ENCODE data around the gene SPATA33.
"Not testable (repeated sequence)": the region's sequence is repeated elsewhere in the genome, so short reads cannot be mapped to it uniquely, and the experiment has no call there.

The SPATA33 gene

GRCh38 chr16:89685916-89686315, 28.3 kb downstream of the SPATA33 start:
- DNase-seq, result no peak
- H3K27ac ChIP-seq (ENCODE audit: insufficient read depth, low read length, poor library complexity, severe bottlenecking), result no peak overlapping the region
- no peaks in the 10 kb centered on the region for H3K27me3 ChIP-seq (replicated peaks; ENCODE audit: control insufficient read depth, insufficient read depth, low read length, poor library complexity, severe bottlenecking)
- peaks cover 5% of the 10 kb centered on the region for H3K36me3 ChIP-seq (ENCODE audit: control insufficient read depth, insufficient read depth, low read length)
- H3K4me1 ChIP-seq (ENCODE audit: control insufficient read depth, insufficient read depth, low read length, poor library complexity, severe bottlenecking), result peaks cover 7% of the 10 kb centered on the region
- no peaks in the 10 kb centered on the region for H3K9me3 ChIP-seq (ENCODE audit: control insufficient read depth, low read length)
- peak overlapping the region; percentile 95 for H3K4me3 ChIP-seq (ENCODE audit: insufficient read depth, low read depth, low read length, poor library complexity, severe bottlenecking)

- Histone ChIP-seq H3K27me3 (replicated peaks; ENCODE audit: control insufficient read depth, insufficient read depth, low read length, poor library complexity, severe bottlenecking) (no peaks in the 10 kb centered on the region), H3K9me3 (ENCODE audit: control insufficient read depth, low read length) (no peaks in the 10 kb centered on the region), H3K27ac (ENCODE audit: insufficient read depth, low read length, poor library complexity, severe bottlenecking) (peak within 1 kb of the TSS; percentile 93), H3K4me1 (ENCODE audit: control insufficient read depth, insufficient read depth, low read length, poor library complexity, severe bottlenecking) (peaks cover 7% of the 10 kb centered on the region), H3K4me3 (ENCODE audit: insufficient read depth, low read depth, low read length, poor library complexity, severe bottlenecking) (peak within 1 kb of the TSS; percentile 95), H3K36me3 (ENCODE audit: control insufficient read depth, insufficient read depth, low read length) (peaks cover 11% of the 10 kb centered on the region)
- DNase-seq, result peak; percentile 79 to 87 (median 84)
Observed at GRCh38 chr16:89686520-89687091, 29.0 kb downstream of the SPATA33 start, which contains the start of gene CDK10. TSS of gene CDK10 (plus strand) at chr16:89686689. CDS start at chr16:89686711, 22 bp downstream.

GRCh38 chr16:89687092-89687940, 29.7 kb downstream of the SPATA33 start:
- DNase-seq, result peak in 1 of 3 donors; percentile 16
- H3K27ac ChIP-seq (ENCODE audit: insufficient read depth, low read length, poor library complexity, severe bottlenecking), result peak overlapping the region; percentile 93

GRCh38 chr16:89688395-89688794, 30.8 kb downstream of the SPATA33 start:
- H3K27ac ChIP-seq (ENCODE audit: insufficient read depth, low read length, poor library complexity, severe bottlenecking), result no peak overlapping the region
- no peaks in the 10 kb centered on the region for H3K9me3 ChIP-seq (ENCODE audit: control insufficient read depth, low read length)
- H3K36me3 ChIP-seq (ENCODE audit: control insufficient read depth, insufficient read depth, low read length), result peaks cover 23% of the 10 kb centered on the region
- DNase-seq, result no peak
- peaks cover 7% of the 10 kb centered on the region for H3K4me1 ChIP-seq (ENCODE audit: control insufficient read depth, insufficient read depth, low read length, poor library complexity, severe bottlenecking)
- no peaks in the 10 kb centered on the region for H3K27me3 ChIP-seq (replicated peaks; ENCODE audit: control insufficient read depth, insufficient read depth, low read length, poor library complexity, severe bottlenecking)
- H3K4me3 ChIP-seq (ENCODE audit: insufficient read depth, low read depth, low read length, poor library complexity, severe bottlenecking), result no peak overlapping the region

More at GRCh38 chr16:89687092-89687940, 29.7 kb downstream of the SPATA33 start:
- H3K27me3 ChIP-seq (replicated peaks; ENCODE audit: control insufficient read depth, insufficient read depth, low read length, poor library complexity, severe bottlenecking), result no peaks in the 10 kb centered on the region
- peaks cover 7% of the 10 kb centered on the region for H3K4me1 ChIP-seq (ENCODE audit: control insufficient read depth, insufficient read depth, low read length, poor library complexity, severe bottlenecking)
- peak overlapping the region; percentile 95 for H3K4me3 ChIP-seq (ENCODE audit: insufficient read depth, low read depth, low read length, poor library complexity, severe bottlenecking)
- no peaks in the 10 kb centered on the region for H3K9me3 ChIP-seq (ENCODE audit: control insufficient read depth, low read length)
- H3K36me3 ChIP-seq (ENCODE audit: control insufficient read depth, insufficient read depth, low read length), result peaks cover 18% of the 10 kb centered on the region

- Histone ChIP-seq H3K36me3 (ENCODE audit: control insufficient read depth, insufficient read depth, low read length) (peaks cover 30% of the 10 kb centered on the region), H3K27me3 (replicated peaks; ENCODE audit: control insufficient read depth, insufficient read depth, low read length, poor library complexity, severe bottlenecking) (no peaks in the 10 kb centered on the region), H3K4me1 (ENCODE audit: control insufficient read depth, insufficient read depth, low read length, poor library complexity, severe bottlenecking) (peaks cover 7% of the 10 kb centered on the region), H3K27ac (ENCODE audit: insufficient read depth, low read length, poor library complexity, severe bottlenecking) (no peak overlapping the region), H3K4me3 (ENCODE audit: insufficient read depth, low read depth, low read length, poor library complexity, severe bottlenecking) (no peak overlapping the region), H3K9me3 (ENCODE audit: control insufficient read depth, low read length) (no peaks in the 10 kb centered on the region)
- DNase-seq, result no peak
Observed at GRCh38 chr16:89689142-89689541, 31.5 kb downstream of the SPATA33 start.

GRCh38 chr16:89689621-89690020, 32.0 kb downstream of the SPATA33 start:
- peaks cover 31% of the 10 kb centered on the region for H3K36me3 ChIP-seq (ENCODE audit: control insufficient read depth, insufficient read depth, low read length)
- H3K27me3 ChIP-seq (replicated peaks; ENCODE audit: control insufficient read depth, insufficient read depth, low read length, poor library complexity, severe bottlenecking); H3K27ac ChIP-seq (ENCODE audit: insufficient read depth, low read length, poor library complexity, severe bottlenecking); H3K4me3 ChIP-seq (ENCODE audit: insufficient read depth, low read depth, low read length, poor library complexity, severe bottlenecking); H3K9me3 ChIP-seq (ENCODE audit: control insufficient read depth, low read length); H3K4me1 ChIP-seq (ENCODE audit: control insufficient read depth, insufficient read depth, low read length, poor library complexity, severe bottlenecking); DNase-seq: not testable (repeated sequence)

GRCh38 chr16:89690392-89690901, 32.8 kb downstream of the SPATA33 start:
- H3K27ac ChIP-seq (ENCODE audit: insufficient read depth, low read length, poor library complexity, severe bottlenecking), result no peak overlapping the region
- peaks cover 37% of the 10 kb centered on the region for H3K36me3 ChIP-seq (ENCODE audit: control insufficient read depth, insufficient read depth, low read length)
- DNase-seq, result no peak
- no peaks in the 10 kb centered on the region for H3K27me3 ChIP-seq (replicated peaks; ENCODE audit: control insufficient read depth, insufficient read depth, low read length, poor library complexity, severe bottlenecking)
- H3K4me1 ChIP-seq (ENCODE audit: control insufficient read depth, insufficient read depth, low read length, poor library complexity, severe bottlenecking), result peaks cover 7% of the 10 kb centered on the region
- no peaks in the 10 kb centered on the region for H3K9me3 ChIP-seq (ENCODE audit: control insufficient read depth, low read length)
- H3K4me3 ChIP-seq (ENCODE audit: insufficient read depth, low read depth, low read length, poor library complexity, severe bottlenecking), result no peak overlapping the region

- no peak overlapping the region for H3K4me3 ChIP-seq (ENCODE audit: insufficient read depth, low read depth, low read length, poor library complexity, severe bottlenecking)
- no peak overlapping the region for H3K27ac ChIP-seq (ENCODE audit: insufficient read depth, low read length, poor library complexity, severe bottlenecking)
- DNase-seq, result no peak
- H3K27me3 ChIP-seq (replicated peaks; ENCODE audit: control insufficient read depth, insufficient read depth, low read length, poor library complexity, severe bottlenecking), result no peaks in the 10 kb centered on the region
- H3K36me3 ChIP-seq (ENCODE audit: control insufficient read depth, insufficient read depth, low read length), result peaks cover 42% of the 10 kb centered on the region
- H3K4me1 ChIP-seq (ENCODE audit: control insufficient read depth, insufficient read depth, low read length, poor library complexity, severe bottlenecking), result peaks cover 10% of the 10 kb centered on the region
- no peaks in the 10 kb centered on the region for H3K9me3 ChIP-seq (ENCODE audit: control insufficient read depth, low read length)
Observed at GRCh38 chr16:89691231-89691985, 33.8 kb downstream of the SPATA33 start.

DNA sequence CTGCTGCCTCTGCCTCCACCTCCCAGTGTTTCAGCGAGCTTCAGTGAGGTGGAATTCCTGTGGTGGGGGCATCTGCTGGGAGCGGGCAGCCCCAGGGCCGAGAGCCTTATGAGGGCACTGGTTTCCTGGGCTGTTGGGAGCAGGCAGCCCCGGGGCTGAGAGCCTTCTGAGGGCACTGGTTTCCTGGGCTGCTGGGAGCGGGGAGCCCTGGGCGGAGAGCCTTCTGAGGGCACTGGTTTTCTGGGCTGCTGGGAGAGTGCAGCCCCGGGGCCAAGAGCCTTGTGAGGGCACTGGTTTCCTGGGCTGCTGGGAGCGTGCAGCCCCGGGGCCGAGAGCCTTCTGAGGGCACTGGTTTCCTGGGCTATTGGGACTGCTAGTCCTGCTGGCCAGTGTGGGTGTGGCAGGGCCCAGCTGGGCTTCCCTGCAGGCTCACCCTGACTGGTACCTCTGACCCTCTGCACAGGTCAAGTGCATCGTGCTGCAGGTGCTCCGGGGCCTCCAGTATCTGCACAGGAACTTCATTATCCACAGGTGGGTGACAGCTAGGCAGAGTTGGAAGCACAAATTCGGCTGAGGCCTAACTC, 34.4 kb downstream of the SPATA33 start:
- H3K4me1 ChIP-seq (ENCODE audit: control insufficient read depth, insufficient read depth, low read length, poor library complexity, severe bottlenecking), result peaks cover 16% of the 10 kb centered on the region
- no peak for DNase-seq
- no peak overlapping the region for H3K27ac ChIP-seq (ENCODE audit: insufficient read depth, low read length, poor library complexity, severe bottlenecking)
- no peaks in the 10 kb centered on the region for H3K9me3 ChIP-seq (ENCODE audit: control insufficient read depth, low read length)
- H3K27me3 ChIP-seq (replicated peaks; ENCODE audit: control insufficient read depth, insufficient read depth, low read length, poor library complexity, severe bottlenecking), result no peaks in the 10 kb centered on the region
- H3K36me3 ChIP-seq (ENCODE audit: control insufficient read depth, insufficient read depth, low read length), result peaks cover 42% of the 10 kb centered on the region
- no peak overlapping the region for H3K4me3 ChIP-seq (ENCODE audit: insufficient read depth, low read depth, low read length, poor library complexity, severe bottlenecking)
